ENCODE data around the gene PLCE1.

- TF ChIP-seq CTCF (CRISPR knock-in tag; IDR thresholded peaks at IDR 0.05), result no peak
- TF ChIP-seq NR2C2 (CRISPR knock-in tag; IDR thresholded peaks at IDR 0.05; ENCODE audit: borderline replicate concordance), result no peak
- no peak for TF ChIP-seq ISL2 (CRISPR knock-in tag; IDR thresholded peaks at IDR 0.05)
- TF ChIP-seq RARA (CRISPR knock-in tag; IDR thresholded peaks at IDR 0.05), result no peak
- TF ChIP-seq, protein P1, sequence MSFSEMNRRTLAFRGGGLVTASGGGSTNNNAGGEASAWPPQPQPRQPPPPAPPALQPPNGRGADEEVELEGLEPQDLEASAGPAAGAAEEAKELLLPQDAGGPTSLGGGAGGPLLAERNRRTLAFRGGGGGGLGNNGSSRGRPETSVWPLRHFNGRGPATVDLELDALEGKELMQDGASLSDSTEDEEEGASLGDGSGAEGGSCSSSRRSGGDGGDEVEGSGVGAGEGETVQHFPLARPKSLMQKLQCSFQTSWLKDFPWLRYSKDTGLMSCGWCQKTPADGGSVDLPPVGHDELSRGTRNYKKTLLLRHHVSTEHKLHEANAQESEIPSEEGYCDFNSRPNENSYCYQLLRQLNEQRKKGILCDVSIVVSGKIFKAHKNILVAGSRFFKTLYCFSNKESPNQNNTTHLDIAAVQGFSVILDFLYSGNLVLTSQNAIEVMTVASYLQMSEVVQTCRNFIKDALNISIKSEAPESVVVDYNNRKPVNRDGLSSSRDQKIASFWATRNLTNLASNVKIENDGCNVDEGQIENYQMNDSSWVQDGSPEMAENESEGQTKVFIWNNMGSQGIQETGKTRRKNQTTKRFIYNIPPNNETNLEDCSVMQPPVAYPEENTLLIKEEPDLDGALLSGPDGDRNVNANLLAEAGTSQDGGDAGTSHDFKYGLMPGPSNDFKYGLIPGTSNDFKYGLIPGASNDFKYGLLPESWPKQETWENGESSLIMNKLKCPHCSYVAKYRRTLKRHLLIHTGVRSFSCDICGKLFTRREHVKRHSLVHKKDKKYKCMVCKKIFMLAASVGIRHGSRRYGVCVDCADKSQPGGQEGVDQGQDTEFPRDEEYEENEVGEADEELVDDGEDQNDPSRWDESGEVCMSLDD (CRISPR knock-in tag; IDR thresholded peaks at IDR 0.05; ENCODE audit: borderline replicate concordance), result no peak
- no peak for TF ChIP-seq ZNF556 (CRISPR knock-in tag; IDR thresholded peaks at IDR 0.05; ENCODE audit: borderline replicate concordance)
- TF ChIP-seq PPARG (CRISPR knock-in tag; conservative IDR thresholded peaks at IDR 0.05), result no peak
- TF ChIP-seq ZNF3 (CRISPR knock-in tag; IDR thresholded peaks at IDR 0.05), result no peak
- TF ChIP-seq KAT7 (CRISPR knock-in tag; IDR thresholded peaks at IDR 0.05; ENCODE audit: borderline replicate concordance), result no peak
- TF ChIP-seq SMC3 (IDR thresholded peaks at IDR 0.05; ENCODE audit: low read length), result no peak
- TF ChIP-seq POLR2A (IDR thresholded peaks at IDR 0.05; ENCODE audit: insufficient read depth in 1 of 2, low read depth in 2 of 2, low read length in 2 of 2), result no peak
- no peak for TF ChIP-seq ZNF224 (CRISPR knock-in tag; IDR thresholded peaks at IDR 0.05)
Observed at GRCh38 chr10:94038024-94038423, 44.3 kb downstream of the PLCE1 start.
